ENCODE data around the gene CACNA1E.
A peak's percentile ranks its signal among the peaks of the same experiment; 100 is the strongest.

The CACNA1E gene

DNA sequence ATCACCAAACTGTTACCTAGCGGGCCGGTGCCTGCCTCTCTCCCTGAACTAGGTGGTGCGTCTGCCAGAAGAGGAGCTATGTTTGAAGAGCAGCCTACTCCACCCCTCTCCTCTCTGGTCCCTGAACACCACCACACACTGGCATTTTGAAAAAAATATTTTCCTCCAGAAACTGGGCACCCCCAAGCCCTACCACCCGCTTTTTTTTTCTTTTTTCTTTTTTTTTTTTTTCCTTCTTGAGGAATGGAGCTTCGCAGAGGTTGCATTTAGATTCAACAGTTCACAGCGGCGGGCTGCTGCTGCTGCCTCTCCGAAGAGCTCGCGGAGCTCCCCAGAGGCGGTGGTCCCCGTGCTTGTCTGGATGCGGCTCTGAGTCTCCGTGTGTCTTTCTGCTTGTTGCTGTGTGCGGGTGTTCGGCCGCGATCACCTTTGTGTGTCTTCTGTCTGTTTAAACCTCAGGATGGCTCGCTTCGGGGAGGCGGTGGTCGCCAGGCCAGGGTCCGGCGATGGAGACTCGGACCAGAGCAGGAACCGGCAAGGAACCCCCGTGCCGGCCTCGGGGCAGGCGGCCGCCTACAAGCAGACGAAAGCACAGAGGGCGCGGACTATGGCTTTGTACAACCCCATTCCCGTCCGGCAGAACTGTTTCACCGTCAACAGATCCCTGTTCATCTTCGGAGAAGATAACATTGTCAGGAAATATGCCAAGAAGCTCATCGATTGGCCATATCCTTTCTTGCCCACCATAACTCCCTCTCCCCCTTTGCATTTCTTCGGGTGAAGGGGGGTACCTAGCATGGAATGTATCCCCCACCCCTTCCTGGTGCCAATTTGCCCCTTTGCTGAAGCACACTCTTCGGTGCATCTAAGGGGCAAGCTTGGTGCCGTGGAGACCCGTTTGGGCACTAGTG, at the start of gene CACNA1E:
TSS of gene CACNA1E (plus strand) at position 233 of the 911 bp plus-strand sequence. CDS start at position 461, 228 bp downstream.
- no peak for DNase-seq (ENCODE audit: low read depth in 2 of 2)

GRCh38 chr1:181433931-181434330, 49.4 kb upstream of the CACNA1E start:
- no peak for DNase-seq (ENCODE audit: low read depth in 2 of 2)

DNA sequence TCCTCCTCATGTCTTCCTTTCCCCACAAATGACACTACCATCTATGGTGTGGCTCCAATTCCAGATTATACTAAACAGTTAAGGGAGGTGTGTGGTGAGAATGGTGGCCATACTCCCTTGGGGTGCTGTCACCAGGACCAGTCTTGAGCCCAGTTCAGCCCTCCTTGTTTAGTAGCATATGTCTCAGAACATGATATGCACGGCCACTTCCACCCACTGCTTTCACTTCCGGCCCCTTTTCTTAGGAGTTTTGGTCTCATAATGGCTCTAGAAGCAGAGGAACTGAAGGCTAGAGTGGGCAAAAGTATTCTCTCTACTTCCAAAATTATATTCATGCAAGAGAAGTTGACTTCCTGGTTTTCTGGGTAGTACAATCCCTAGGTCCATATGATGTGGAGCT, 45.3 kb upstream of the CACNA1E start:
- no peak for DNase-seq (ENCODE audit: low read depth in 2 of 2)

GRCh38 chr1:181440510-181440909, 42.8 kb upstream of the CACNA1E start:
- no peak for DNase-seq (ENCODE audit: low read depth in 2 of 2)

- DNase-seq (ENCODE audit: low read depth in 2 of 2) = no peak
Measured at GRCh38 chr1:181442181-181442525, 41.2 kb upstream of the CACNA1E start.

DNA sequence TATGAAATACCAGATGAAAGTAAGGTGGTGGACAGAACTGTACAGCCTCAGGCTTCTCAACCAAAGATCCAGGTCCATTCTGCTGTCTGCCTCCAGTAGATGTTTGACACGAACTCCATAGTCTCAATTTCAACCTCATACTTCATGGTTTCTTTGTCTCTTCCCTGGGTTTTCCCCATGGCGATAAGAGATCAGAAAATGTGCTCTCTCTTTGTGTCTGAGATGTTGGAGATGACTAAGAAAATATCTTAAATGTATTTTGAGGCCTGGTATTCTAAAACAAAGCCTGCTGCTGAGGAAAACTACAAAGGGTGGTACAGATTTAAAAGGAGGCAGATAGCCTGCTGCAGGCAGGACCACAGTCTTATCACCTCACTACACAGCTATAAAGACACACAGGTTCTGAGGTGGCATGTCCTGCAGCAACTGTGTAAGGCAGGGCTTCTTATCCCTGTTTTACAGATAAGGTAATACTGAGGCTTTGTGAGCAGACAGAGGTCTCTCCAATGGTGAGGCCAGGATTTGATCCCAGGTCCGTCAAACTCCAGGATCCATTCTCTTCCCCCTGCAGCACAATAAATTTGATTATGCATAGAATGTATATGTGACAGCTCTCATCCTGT, 40.0 kb upstream of the CACNA1E start:
- DNase-seq (ENCODE audit: low read depth in 2 of 2) = no peak

GRCh38 chr1:181445436-181445835, 37.9 kb upstream of the CACNA1E start:
- no peak for DNase-seq (ENCODE audit: low read depth in 2 of 2)

GRCh38 chr1:181448461-181448860, 34.9 kb upstream of the CACNA1E start:
- DNase-seq (ENCODE audit: low read depth in 2 of 2) = no peak

GRCh38 chr1:181451661-181452230, 31.6 kb upstream of the CACNA1E start:
- no peak for DNase-seq (ENCODE audit: low read depth in 2 of 2)

- DNase-seq (ENCODE audit: low read depth in 2 of 2) = no peak
Measured at GRCh38 chr1:181452746-181453145, 30.6 kb upstream of the CACNA1E start.

GRCh38 chr1:181453541-181454201, 29.6 kb upstream of the CACNA1E start:
- DNase-seq (ENCODE audit: low read depth in 2 of 2) = no peak

DNA sequence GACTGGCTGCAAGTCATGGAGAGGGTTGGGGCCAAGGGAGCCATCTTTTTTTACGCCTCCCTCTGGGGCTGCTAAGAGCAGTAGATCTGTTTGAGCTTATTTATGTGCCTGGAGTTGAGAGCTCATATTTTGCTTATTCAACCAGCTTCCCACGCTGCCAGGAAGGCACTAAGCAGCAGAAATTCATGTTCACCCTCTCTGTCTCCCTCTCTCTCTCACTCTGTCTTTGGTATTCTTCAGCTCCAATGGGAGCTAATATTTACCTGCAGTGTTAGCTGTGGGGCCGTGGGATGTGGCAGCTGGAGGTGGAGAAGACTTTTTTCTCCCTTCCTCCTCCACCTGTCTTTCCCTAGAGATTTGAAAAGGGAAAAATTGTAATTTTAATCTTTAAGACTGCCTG, 26.8 kb upstream of the CACNA1E start:
- DNase-seq (ENCODE audit: low read depth in 2 of 2) = no peak

DNA sequence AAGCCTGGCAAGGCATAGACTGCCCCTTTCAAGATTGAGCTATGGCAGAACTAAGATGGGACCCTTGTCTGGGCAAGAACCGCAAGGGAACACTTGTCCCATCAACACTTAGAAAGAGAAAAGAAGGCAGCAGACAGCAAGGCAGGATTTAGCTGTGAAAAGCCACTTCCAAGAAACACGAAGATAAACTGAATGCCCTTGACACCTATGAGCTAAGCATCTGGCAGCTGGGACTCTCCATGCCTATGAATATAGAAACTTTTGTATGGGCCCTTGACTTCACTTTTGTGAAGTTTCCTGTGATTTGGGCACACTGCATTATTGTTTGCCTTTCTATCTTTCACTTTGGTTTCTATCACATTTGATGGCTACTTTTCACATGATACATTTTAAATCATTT, 24.9 kb upstream of the CACNA1E start:
- DNase-seq (ENCODE audit: low read depth in 2 of 2) = no peak

DNA sequence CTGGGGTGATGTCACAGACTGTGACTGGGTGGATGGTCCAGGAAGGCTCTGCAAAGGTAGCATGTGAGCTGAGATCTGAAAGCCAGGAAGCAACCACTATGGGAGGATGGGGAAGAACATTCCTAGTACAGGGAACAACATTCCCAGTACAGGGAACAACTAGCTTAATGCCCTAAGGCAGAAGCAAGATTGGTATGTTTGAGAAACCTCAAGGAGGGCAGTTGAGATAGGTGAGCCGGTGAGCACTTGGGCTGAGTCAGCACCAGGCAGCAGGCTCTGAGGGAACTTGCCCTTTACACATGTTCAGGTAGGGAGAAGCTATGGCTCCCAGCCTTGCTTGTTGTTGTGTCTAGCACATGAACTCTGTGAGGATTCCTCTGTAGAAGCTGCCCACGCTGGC, 24.2 kb upstream of the CACNA1E start:
- DNase-seq (ENCODE audit: low read depth in 2 of 2) = no peak

DNA sequence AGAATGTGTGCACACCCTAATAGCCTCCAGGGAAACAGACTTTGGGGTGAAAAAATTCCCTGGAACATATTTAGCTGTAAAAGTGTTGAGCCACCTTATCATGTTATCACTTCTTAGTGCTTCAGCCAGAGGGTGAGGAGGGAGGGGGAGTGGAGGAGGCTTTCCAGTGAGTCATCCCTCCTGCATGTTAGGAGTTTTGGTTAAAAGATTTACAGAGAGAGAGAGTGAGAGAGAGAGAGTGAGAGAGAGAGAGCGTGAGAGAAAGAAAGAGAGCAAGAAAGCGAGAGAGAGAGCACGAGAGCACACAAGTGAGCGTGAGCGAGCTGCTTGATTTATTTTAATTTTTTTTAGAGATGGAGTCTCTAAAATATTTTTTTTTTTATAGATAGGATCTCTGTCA, 13.5 kb upstream of the CACNA1E start:
- no peak for DNase-seq (ENCODE audit: low read depth in 2 of 2)

- DNase-seq (ENCODE audit: low read depth in 2 of 2) = no peak
Measured at GRCh38 chr1:181475580-181475979, 7.7 kb upstream of the CACNA1E start.

DNA sequence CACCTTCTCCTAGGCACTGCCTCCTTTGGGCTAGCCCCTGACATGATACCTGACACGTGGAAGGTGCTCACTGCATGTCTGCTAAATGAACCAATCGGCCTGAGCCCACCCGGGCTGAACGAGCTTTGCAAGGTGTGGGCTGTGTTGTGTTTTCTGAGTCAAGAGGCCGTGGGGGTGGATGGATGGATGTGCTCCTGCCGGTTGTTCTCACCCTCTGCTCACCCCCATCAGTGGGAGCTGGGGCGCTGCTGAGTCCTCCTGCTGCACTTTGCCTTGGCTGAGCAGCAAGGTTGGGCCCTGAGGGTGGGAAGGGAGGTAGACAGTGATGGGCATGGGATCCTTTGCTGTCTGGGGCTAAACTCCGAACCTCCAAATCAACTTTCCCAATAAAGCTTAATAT, 6.7 kb upstream of the CACNA1E start:
- no peak for DNase-seq (ENCODE audit: low read depth in 2 of 2)

DNA sequence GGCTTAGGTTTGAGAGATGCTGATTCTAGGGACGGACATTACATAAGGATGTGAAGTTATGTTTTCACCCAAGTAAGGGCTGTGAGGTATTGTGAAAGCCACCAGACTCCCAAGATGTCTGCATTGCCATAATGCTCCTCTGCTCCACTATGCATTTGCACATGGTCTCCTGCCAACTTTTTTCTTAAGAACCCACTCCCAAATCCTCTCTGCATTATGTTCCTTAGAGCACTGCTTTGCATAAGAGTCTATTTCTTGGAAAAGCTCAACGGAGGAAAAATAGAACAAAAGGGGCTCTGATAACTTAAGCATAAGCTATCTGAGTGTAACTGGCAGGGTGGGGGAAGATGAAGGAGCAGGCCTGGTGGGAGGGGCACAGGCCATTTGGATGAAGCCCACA, 5.0 kb upstream of the CACNA1E start:
- DNase-seq (ENCODE audit: low read depth in 2 of 2) = no peak

DNA sequence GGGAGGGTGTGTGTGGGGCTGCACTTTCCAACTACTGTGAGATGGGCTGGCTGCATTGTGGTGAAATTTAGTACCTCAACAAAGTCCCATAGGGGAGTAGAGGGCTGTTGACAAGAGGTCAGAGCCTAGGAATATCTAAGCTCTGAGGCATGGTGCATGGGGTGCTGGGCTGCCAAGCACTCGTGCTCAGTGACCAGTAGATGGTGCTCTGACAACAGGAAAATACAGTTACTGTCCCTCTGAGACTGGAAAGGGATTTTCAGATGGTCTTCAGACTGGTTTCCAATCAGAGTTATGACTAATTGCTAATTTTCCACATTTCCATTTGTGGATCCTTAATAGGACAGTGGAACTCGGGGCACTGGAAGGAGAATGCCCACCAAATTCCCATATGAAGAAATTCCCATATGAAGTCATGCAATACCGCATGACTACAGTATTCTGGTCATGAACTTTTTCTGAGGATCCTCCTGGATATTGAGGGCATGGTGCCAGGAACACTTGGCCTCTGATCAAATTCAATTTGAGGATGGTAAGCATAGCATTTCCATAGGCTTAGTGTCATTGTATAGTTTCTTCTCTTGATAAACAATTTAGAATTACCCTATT, 4.1 kb upstream of the CACNA1E start:
- no peak for DNase-seq (ENCODE audit: low read depth in 2 of 2)

GRCh38 chr1:181482001-181482430, 1.3 kb upstream of the CACNA1E start:
- no peak for DNase-seq (ENCODE audit: low read depth in 2 of 2)

DNA sequence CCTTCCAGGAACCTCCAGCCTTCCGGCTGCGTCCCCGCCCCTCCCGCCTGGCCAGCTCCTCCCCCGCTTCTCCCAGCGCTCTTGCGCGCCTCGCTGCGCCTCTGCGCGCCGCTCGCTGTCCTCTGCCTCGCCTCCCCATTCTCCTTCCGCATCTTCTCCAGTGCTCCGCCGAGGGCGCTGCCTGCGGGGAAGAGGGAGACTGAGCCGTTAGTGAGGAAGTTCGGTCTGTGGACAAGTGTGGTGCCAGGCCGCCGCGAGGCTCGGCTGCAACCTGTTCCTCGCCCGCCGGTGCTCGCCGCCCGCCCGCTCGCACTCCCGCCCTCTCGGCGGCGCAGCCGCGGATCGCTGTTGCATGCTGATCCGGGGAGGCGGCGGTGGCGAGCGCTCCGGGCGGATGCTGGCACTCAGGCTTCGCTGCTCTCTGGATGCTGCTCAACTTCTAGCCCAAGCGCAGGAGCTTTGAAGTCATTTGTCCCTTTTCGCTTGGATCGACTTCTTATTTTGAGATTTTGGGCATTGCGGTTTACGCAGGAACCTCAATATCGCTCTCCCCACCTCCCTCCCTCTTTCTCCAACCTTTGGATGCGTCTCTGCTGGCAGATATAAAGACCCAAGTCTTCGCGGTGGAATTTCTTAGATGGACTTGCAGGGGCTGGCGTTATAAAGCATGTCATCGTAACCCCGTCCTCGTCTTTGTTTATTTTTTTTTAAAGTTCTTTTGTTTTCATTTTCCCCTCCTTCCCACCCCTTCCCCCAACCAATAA, 614 bp upstream of the CACNA1E start:
- DNase-seq (ENCODE audit: low read depth in 2 of 2) = peak; percentile 30 to 35
